ENCODE results near the gene RHOD.

The RHOD gene

DNA sequence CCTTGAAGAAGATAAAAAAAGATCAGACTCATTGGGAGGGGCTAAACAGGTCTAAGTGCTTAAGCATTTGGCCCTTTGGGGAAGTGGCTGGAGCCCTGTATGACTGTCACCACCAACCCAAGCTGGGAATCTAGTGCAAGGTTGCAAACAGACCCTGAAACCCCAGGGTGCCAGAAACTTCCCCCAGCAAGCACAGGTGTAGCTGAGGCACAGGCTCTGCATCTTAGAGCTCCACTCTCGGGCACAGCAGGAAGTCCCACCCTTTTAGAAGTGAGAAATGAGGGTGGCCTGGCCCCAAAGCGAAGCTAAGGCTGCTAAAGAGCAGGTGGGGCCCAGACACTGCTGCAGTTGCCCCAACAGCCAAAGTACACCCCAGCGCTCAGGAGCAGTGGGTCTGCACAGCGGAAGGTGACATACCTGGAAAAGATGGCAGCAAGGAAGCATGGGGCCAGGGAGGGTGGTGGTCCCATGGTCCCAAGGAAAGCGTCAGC is 56.6 kb downstream of the RHOD start:
- DNase-seq (ENCODE audit: low spot score) (no peak), FAIRE-seq (no peak)

DNA sequence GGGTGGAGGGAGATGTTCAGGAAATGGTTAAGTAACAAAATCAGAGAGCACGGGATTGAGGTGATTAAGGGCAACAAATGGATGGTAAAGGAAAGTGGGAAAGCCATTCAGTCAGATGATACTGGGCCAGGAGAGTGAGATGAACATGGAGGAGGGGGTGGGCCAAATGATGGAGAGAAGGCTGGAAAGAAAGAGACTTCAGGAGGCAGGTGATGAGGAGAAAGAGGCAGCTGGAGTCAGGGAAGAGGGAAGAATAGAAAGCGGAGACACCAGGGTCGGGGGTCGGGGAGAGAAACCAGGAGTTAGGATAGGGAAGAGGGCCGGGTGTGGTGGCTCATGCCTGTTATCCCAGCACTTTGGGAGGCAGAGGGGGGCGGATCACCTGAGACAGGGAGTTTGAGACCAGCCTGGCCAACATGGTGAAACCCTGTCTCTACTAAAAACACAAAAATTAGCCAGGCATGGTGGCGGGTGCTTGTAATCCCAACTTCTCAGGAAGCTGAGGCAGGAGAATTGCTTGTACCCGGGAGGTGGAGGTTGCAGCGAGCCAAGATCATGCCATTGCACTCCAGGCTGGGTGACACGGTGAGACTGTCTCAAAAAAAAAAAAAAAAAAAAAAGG is 57.7 kb downstream of the RHOD start:
- FAIRE-seq, result no peak
- DNase-seq (ENCODE audit: low spot score), result no peak

DNA sequence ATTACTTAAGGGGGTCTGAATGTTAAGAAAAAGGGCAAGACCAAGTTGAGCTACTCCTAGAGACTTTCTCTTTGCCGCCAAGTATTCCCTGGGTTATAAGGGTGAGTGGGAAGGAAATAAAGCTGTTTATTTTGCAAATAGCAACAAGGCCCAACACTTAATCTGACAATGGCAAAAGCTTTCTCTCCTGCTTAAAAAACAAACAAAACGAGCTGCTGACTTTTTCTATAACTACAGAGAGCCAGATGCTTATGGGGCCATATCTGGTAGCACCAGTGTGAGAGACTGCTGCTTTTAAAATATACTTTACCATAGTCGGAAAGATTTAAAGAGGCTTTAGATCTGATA is 60.1 kb downstream of the RHOD start:
- DNase-seq (ENCODE audit: low spot score) (no peak), FAIRE-seq (no peak)

DNA sequence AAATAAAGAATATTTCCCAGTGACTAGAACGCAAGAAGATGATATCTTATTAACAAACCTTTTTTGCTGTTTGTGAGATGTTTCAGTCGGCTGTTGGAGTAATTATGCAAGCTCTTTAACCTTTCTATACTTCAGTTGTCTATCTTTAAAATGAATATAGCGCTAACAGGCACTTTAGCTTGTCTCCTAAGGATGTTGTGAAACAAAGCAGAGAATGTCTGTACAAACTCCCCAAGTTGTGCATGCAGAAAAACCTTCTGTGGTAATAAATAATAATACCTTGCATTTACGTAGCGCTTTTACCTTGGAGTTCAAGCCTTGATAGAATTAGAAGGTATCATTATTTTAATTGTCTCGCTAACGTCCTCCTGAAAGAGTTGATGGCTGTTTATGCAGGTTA is 60.5 kb downstream of the RHOD start:
- no peak for FAIRE-seq
- no peak for DNase-seq (ENCODE audit: low spot score)

DNA sequence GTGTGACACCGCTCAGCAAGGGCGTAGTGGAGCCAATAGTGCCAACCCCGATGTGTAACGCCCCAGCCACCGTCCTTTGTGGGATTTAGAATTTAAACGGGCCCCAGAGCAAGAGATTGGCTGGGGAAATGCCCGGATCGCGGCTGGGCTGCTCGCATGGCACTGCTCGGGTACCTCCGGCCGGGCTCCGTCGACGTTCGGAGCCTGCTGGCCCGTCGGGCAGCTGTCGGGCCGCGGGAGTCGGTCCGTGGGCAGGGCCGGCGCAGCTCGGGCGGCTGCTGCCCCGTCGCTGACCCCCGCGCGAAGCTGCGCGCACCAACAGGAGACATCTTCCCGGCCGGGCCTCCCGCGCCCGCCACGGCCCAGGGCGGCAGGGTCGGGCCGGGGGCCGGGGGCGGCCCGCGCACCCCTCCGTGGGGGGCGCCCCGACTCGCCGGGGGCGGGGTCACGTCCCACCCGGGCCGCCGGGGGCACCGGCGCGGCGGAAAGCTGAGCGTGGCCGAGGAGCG is 61.1 kb downstream of the RHOD start:
- no peak for FAIRE-seq
- DNase-seq (ENCODE audit: low spot score), result no peak

DNA sequence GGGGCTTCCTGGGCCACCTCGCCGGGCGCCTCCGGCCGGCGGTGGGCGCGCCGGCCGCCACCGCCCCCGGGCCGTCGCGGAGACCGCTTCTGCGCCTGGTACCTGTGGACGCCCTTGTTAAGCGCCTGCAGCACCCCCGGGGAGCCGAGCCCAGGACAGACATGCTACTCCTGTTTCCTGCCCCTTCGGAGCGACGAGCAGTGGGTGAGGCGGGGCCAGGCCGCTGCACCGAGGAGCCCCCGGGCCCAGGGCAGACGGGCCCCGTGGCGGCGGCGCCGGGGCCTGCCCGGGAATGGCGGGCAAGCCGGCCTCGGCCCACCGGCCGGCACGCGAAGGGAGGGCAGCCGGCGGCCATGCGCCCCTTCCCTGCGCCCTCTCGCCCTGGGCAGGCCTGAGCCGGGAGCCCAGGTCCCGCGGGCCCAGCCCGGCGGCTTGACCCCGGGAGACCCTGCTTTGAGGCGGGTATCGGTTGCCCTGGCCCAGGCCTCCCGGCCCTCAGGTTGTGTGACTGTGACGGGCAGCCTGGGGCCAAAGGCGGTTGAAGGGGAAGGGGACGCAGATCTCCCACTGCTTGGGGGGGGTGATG is 61.6 kb downstream of the RHOD start:
- no peak for FAIRE-seq
- no peak for DNase-seq (ENCODE audit: low spot score)

DNA sequence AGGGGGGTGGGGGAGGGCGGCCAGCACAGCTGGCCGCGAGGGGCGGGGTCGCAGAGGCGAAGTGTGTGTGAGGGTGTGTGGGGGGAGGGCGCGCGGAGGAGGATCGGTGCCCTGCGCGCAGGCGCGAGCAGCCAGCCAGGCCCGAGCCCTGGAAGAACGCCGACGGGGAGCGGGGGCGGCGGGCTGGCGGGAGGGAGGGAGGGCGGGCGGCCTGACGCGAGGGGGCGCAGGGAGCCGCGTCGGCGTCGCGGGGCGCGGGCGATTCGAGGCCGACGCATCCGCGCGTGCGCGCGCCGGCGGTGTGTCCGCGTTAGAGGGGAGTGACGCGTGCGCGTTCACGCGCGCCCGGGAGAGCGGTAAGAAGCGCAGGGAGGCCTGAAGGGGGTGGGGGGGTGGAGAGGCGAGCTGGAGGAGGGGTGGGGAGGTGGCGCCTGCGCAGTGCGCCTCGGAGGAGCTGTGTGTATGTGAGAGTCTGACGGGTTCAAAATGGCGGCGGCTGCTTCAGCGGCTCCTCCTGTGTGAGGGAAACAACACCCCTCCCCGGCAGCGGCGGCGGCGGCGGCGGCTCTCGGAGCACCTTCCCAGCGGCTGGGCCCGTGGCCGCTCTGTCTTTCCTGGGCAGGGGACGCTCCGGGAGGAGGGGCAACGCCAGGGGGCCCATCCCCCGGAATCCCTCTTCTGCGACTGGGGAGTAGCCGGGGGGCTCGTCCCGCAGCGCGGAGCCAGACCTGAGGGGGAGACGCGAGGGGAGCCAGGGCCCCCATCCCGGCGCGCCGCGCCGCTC is 62.3 kb downstream of the RHOD start, which contains the start of gene KDM2A:
TSS of gene KDM2A (plus strand) at position 463 of the 784 bp plus-strand sequence. CDS start 2,054 bp downstream, outside the sequence.
- DNase-seq (ENCODE audit: low spot score) (peak; percentile 100), FAIRE-seq (peak; percentile 77)

DNA sequence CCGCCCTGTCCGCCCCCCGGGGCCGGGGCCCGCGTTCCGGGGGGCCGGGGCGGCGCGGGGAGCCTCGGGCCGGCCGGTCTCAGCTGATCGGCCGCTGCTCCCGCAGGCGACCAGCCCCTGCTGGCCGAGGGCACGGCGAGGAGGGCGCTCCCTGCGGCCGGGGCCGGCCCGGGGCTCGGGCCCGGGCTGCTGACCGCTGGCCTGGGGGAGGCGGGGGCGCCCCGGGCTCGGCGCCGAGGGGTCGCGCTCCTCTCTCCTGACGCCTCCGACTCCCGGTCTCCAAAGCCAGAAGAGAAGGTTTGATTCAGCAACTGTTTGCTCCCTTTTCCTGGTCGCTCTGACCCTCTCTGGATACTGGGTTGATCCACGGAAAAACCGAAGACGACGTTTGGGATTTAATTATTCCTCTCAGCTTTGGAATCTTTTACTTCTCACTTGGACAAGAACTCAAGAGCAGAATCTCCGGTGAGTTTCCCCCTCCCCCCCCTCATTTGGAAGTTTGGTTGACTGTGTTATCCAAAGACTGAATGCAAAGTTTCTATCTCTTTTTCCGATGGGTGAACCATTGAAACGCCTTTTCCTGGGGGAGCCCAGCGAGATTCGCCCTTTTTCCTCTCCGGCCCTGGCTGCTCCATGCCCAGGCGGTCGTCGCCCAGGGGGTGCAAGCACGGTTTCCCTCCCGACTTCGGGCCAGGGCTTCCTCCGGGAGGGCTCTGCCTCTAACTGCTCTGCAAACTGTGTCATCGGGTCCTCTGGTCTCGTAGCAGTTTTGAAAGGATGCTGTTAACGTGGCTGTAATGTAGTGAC is 63.1 kb downstream of the RHOD start:
- FAIRE-seq (no peak), DNase-seq (ENCODE audit: low spot score) (peak; percentile 47)

DNA sequence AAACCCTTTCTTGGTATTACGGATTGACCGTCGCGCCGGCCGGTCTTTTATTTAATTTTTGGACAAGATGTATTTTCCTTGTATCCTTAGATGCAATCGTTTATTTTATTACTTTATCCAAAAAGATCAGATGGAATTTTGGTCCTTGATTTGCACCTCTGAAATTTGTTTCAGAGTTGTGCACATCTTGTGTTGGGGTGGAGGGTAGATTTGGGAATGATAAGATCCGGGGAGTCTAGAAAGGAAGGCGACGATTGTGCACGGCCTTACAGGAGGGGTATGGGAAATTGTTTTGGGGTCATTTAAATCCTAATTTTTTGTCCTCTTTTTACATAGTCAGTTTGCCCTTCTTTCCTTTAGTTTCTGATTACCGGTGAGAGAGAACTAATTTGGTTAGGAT is 63.8 kb downstream of the RHOD start:
- FAIRE-seq, result no peak
- no peak for DNase-seq (ENCODE audit: low spot score)

DNA sequence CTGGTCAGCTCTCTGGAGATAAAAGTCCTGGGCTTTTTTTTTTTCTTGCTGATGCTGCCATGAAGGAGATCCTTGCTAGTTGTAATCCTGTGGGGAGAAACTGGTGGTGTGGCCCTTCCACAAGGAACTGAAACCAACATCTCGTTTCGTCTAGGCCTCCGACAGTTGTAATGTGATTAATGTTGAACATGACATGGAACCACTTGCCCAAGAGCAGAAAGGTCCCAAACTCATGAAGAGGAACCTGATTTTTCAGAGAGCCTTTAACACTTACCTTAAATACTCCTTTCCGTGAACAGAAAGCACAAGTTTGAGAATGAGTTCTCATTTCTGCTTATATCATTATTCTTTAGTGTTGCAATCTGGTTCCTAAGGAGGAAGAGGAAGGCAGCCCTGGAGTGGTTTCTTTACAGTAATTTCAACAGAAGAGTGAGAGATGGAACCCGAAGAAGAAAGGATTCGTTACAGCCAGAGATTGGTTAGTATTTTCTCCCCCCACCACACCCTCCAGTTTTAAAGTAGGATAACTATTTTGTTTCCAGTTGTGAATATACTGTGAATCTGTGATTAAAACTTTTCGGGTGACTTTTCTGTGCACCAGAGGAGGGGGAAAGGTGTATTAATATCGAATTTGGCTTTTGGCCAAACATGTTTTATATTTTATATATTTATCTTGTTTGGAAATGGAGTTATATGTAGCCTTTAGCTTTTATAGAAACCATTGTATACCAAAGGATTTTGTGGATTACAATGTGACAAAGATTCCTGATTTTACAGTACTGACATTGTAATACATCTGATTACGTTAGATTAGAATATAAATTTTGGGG is 64.4 kb downstream of the RHOD start:
- FAIRE-seq (no peak), DNase-seq (ENCODE audit: low spot score) (no peak)

Measured in urothelium cell line (cell line).